Karpas-422 (cell line): ENCODE data around the gene ANKRD29. TPM values are rescaled to one million over a fixed set of nuclear protein-coding genes. Genes with fewer than 3 reads are reported as not detected.

Experiments used
- DNase-seq: peaks from one replicate; pipeline ENCODE4 v3.0.0-alpha.2; 2015
- H2AFZ ChIP-seq: fragments of 200-600 bp; sonication (generic); 2 replicates; pipeline ENCODE4 v1.6.1; 2014; ENCODE audit warnings: antibody characterized with exemption, low read length, mixed read lengths
- H3K27ac ChIP-seq: fragments of 200-600 bp; sonication (generic); 2 replicates; pipeline ENCODE4 v1.5.1; 2014; ENCODE audit warnings: mild to moderate bottlenecking, low read length, moderate library complexity
- H3K27me3 ChIP-seq: fragments of 200-600 bp; sonication (generic); 2 replicates; pipeline ENCODE4 v1.6.1; 2014; ENCODE audit warnings: low read length, mixed read lengths
- H3K36me3 ChIP-seq: fragments of 200-600 bp; sonication (generic); 2 replicates; pipeline ENCODE4 v1.6.1; 2014; ENCODE audit warnings: low read length, mixed read lengths; ENCODE audit not compliant: insufficient read depth
- H3K4me1 ChIP-seq: fragments of 200-600 bp; sonication (generic); 2 replicates; pipeline ENCODE4 v1.6.1; 2014; ENCODE audit warnings: mild to moderate bottlenecking, low read length, mixed read lengths
- H3K4me2 ChIP-seq: fragments of 200-600 bp; sonication (generic); 2 replicates; pipeline ENCODE4 v1.6.1; 2014; ENCODE audit warnings: low read length, low read depth, mild to moderate bottlenecking; ENCODE audit not compliant: poor library complexity, severe bottlenecking
- H3K4me3 ChIP-seq: fragments of 200-600 bp; sonication (generic); 2 replicates; pipeline ENCODE4 v1.5.1; 2014; ENCODE audit warnings: mild to moderate bottlenecking, antibody characterized with exemption, low read length, mixed read lengths
- H3K79me2 ChIP-seq: fragments of 200-600 bp; sonication (generic); 2 replicates; pipeline ENCODE4 v1.6.1; 2014; ENCODE audit warnings: mild to moderate bottlenecking, low read length, mixed read lengths
- H3K9ac ChIP-seq: fragments of 200-600 bp; sonication (generic); 2 replicates; pipeline ENCODE4 v1.6.0; 2014; ENCODE audit warnings: low read length
- H3K9me2 ChIP-seq: fragments of 200-600 bp; sonication (generic), shearing (Covaris generic); replicated peaks from 2 replicates; pipeline ENCODE4 v1.6.0; 2014; ENCODE audit warnings: mild to moderate bottlenecking, low read length, moderate library complexity; ENCODE audit not compliant: insufficient read depth
- H3K9me3 ChIP-seq: fragments of 300-700, 200-600 bp; sonication (generic); 2 replicates; pipeline ENCODE4 v1.6.1; 2014; ENCODE audit warnings: low read length, mixed read lengths
- H4K20me1 ChIP-seq: fragments of 200-600 bp; sonication (generic); 2 replicates; pipeline ENCODE4 v1.6.1; 2014; ENCODE audit warnings: mild to moderate bottlenecking, antibody characterized with exemption, low read length, low read depth; ENCODE audit not compliant: insufficient read depth
- total RNA-seq: library from RNA; depleted of rRNA; stranded (reverse); fragments of >200 nt; shearing (Covaris generic); gene quantifications from 2 replicates; pipeline ENCODE4 v1.2.3, GENCODE V29; 2014; ENCODE audit warnings: low replicate concordance

ANKRD29 gene
- total RNA-seq, 1 experiment from 2014 or later, result not detected

- Histone ChIP-seq H3K36me3 (no peaks in the 10 kb centered on the region), H3K9ac (no peak overlapping the region), H3K79me2 (no peaks in the 10 kb centered on the region), H3K27me3 (no peaks in the 10 kb centered on the region), H3K9me3 (no peaks in the 10 kb centered on the region), H3K4me2 (no peak overlapping the region), H2AFZ (no peak overlapping the region), H4K20me1 (no peaks in the 10 kb centered on the region), H3K4me3 (no peak overlapping the region), H3K27ac (no peak overlapping the region), H3K9me2 (no peaks in the 10 kb centered on the region), H3K4me1 (no peaks in the 10 kb centered on the region)
- no peak for DNase-seq
These were observed 27.1 kb upstream of the ANKRD29 start for GRCh38 chr18:23689616-23690504.

GRCh38 chr18:23689031-23689615 is 26.4 kb upstream of the ANKRD29 start, which contains the start of gene LAMA3:
TSS of gene LAMA3 (plus strand) at chr18:23689453. CDS start at chr18:23689684, 231 bp downstream.
- no peak within 1 kb of the TSS for H3K9ac ChIP-seq
- H3K4me2 ChIP-seq, result no peak within 1 kb of the TSS
- H3K79me2 ChIP-seq, result no peaks in the 10 kb centered on the region
- no peak for DNase-seq
- H3K4me3 ChIP-seq, result no peak within 1 kb of the TSS
- H3K9me3 ChIP-seq, result no peaks in the 10 kb centered on the region
- no peak within 1 kb of the TSS for H2AFZ ChIP-seq
- no peak within 1 kb of the TSS for H3K27ac ChIP-seq
- no peaks in the 10 kb centered on the region for H3K27me3 ChIP-seq
- no peaks in the 10 kb centered on the region for H3K4me1 ChIP-seq
- H3K9me2 ChIP-seq, result no peaks in the 10 kb centered on the region
- H3K36me3 ChIP-seq, result no peaks in the 10 kb centered on the region
- no peaks in the 10 kb centered on the region for H4K20me1 ChIP-seq

- no peak overlapping the region for H3K27ac ChIP-seq
- H3K9ac ChIP-seq, result no peak overlapping the region
- H3K9me2 ChIP-seq, result no peaks in the 10 kb centered on the region
- no peaks in the 10 kb centered on the region for H3K27me3 ChIP-seq
- no peak overlapping the region for H2AFZ ChIP-seq
- H3K4me2 ChIP-seq, result no peak overlapping the region
- DNase-seq, result no peak
- no peak overlapping the region for H3K4me3 ChIP-seq
- H3K36me3 ChIP-seq, result no peaks in the 10 kb centered on the region
- H3K4me1 ChIP-seq, result no peaks in the 10 kb centered on the region
- no peaks in the 10 kb centered on the region for H3K9me3 ChIP-seq
- no peaks in the 10 kb centered on the region for H3K79me2 ChIP-seq
- no peaks in the 10 kb centered on the region for H4K20me1 ChIP-seq
These were observed 25.8 kb upstream of the ANKRD29 start for GRCh38 chr18:23688528-23688927.

- no peaks in the 10 kb centered on the region for H3K27me3 ChIP-seq
- DNase-seq, result no peak
- H3K9me3 ChIP-seq, result no peaks in the 10 kb centered on the region
- H3K79me2 ChIP-seq, result no peaks in the 10 kb centered on the region
- no peaks in the 10 kb centered on the region for H3K36me3 ChIP-seq
- no peak overlapping the region for H3K27ac ChIP-seq
- H3K4me3 ChIP-seq, result no peak overlapping the region
- H4K20me1 ChIP-seq, result no peaks in the 10 kb centered on the region
- no peak overlapping the region for H3K9ac ChIP-seq
- H3K9me2 ChIP-seq, result no peaks in the 10 kb centered on the region
- no peaks in the 10 kb centered on the region for H3K4me1 ChIP-seq
- no peak overlapping the region for H3K4me2 ChIP-seq
- H2AFZ ChIP-seq, result no peak overlapping the region
These were observed 21.9 kb upstream of the ANKRD29 start for GRCh38 chr18:23684515-23685197.

- 0 out of 2 replicates have a peak, but pooled peaks cover 4% of the 10 kb centered on the region for H3K9me2 ChIP-seq
- H3K27me3 ChIP-seq, result no peaks in the 10 kb centered on the region
- no peaks in the 10 kb centered on the region for H3K4me1 ChIP-seq
- H3K4me2 ChIP-seq, result no peak overlapping the region
- H3K4me3 ChIP-seq, result no peak overlapping the region
- no peaks in the 10 kb centered on the region for H4K20me1 ChIP-seq
- H2AFZ ChIP-seq, result no peak overlapping the region
- no peaks in the 10 kb centered on the region for H3K9me3 ChIP-seq
- DNase-seq, result no peak
- no peak overlapping the region for H3K27ac ChIP-seq
- no peaks in the 10 kb centered on the region for H3K36me3 ChIP-seq
- no peaks in the 10 kb centered on the region for H3K79me2 ChIP-seq
- H3K9ac ChIP-seq, result no peak overlapping the region
These were observed 21.0 kb upstream of the ANKRD29 start for GRCh38 chr18:23683671-23684070.

GRCh38 chr18:23683155-23683554 is 20.4 kb upstream of the ANKRD29 start:
- Histone ChIP-seq H3K9me2 (0 out of 2 replicates have a peak, but pooled peaks cover 4% of the 10 kb centered on the region), H3K36me3 (no peaks in the 10 kb centered on the region), H3K27ac (no peak overlapping the region), H3K4me1 (no peaks in the 10 kb centered on the region), H3K4me3 (no peak overlapping the region), H3K4me2 (no peak overlapping the region), H3K9ac (no peak overlapping the region), H2AFZ (no peak overlapping the region), H3K79me2 (no peaks in the 10 kb centered on the region), H3K27me3 (no peaks in the 10 kb centered on the region), H3K9me3 (no peaks in the 10 kb centered on the region), H4K20me1 (no peaks in the 10 kb centered on the region)
- DNase-seq, result no peak

- no peak for DNase-seq
- 0 out of 2 replicates have a peak, but pooled peaks cover 4% of the 10 kb centered on the region for H3K9me2 ChIP-seq
- no peak overlapping the region for H3K27ac ChIP-seq
- H2AFZ ChIP-seq, result no peak overlapping the region
- no peak overlapping the region for H3K4me2 ChIP-seq
- H3K27me3 ChIP-seq, result no peaks in the 10 kb centered on the region
- no peaks in the 10 kb centered on the region for H3K9me3 ChIP-seq
- no peaks in the 10 kb centered on the region for H3K79me2 ChIP-seq
- no peak overlapping the region for H3K4me3 ChIP-seq
- H3K9ac ChIP-seq, result no peak overlapping the region
- H4K20me1 ChIP-seq, result no peaks in the 10 kb centered on the region
- H3K4me1 ChIP-seq, result no peaks in the 10 kb centered on the region
- H3K36me3 ChIP-seq, result no peaks in the 10 kb centered on the region
These were observed 19.8 kb upstream of the ANKRD29 start for GRCh38 chr18:23682472-23682871.

- Histone ChIP-seq H2AFZ (no peak overlapping the region), H3K9me3 (no peaks in the 10 kb centered on the region), H3K9ac (no peak overlapping the region), H3K27me3 (no peaks in the 10 kb centered on the region), H3K4me2 (no peak overlapping the region), H4K20me1 (no peaks in the 10 kb centered on the region), H3K36me3 (no peaks in the 10 kb centered on the region), H3K27ac (no peak overlapping the region), H3K4me1 (no peaks in the 10 kb centered on the region), H3K79me2 (no peaks in the 10 kb centered on the region), H3K4me3 (no peak overlapping the region), H3K9me2 (0 out of 2 replicates have a peak, but pooled peaks cover 4% of the 10 kb centered on the region)
- DNase-seq, result no peak
These were observed 19.3 kb upstream of the ANKRD29 start for GRCh38 chr18:23682045-23682444.
